K562 (cell line): Measurements from ENCODE around the gene ZCWPW1. TPM values are rescaled to one million over a fixed set of nuclear protein-coding genes. Genes with fewer than 3 reads are reported as not detected.

Experiments
- EGR1 ChIP-seq: fragments of 450-650 bp; conservative IDR thresholded peaks from 2 replicates; pipeline ENCODE4 v1.6.1; 2017; ENCODE audit warnings: mild to moderate bottlenecking
- ELF4 ChIP-seq: fragments of 450-650 bp; formaldehyde crosslinking; IDR thresholded peaks from 2 replicates; pipeline ENCODE4 v1.4.0; 2022; ENCODE audit warnings: missing genetic modification characterization
- EWSR1 ChIP-seq: fragments of 450-650 bp; IDR thresholded peaks from 2 replicates; pipeline ENCODE4 v1.6.1; 2018; ENCODE audit warnings: borderline replicate concordance, mild to moderate bottlenecking, low read depth, moderate library complexity; ENCODE audit not compliant: partially characterized antibody
- GATAD2A ChIP-seq: fragments of 450-650 bp; IDR thresholded peaks from 2 replicates; pipeline ENCODE4 v1.6.1; 2017
- KDM4B ChIP-seq, 2 experiments: fragments of 450-650 bp in 1 of 2; sonication (generic) in 1 of 2; IDR thresholded peaks; 2 replicates each; pipeline ENCODE4 v1.6.1; 2016 to 2017; ENCODE audit warnings: borderline replicate concordance in 2 of 2, antibody characterized with exemption in 1 of 2, low read depth in 1 of 2, mild to moderate bottlenecking in 1 of 2
- KLF1 ChIP-seq: fragments of 450-650 bp; IDR thresholded peaks from 2 replicates; pipeline ENCODE4 v1.6.1; 2016; ENCODE audit warnings: missing genetic modification characterization, missing compliant biosample characterization
- NCOA6 ChIP-seq: fragments of 450-650 bp; IDR thresholded peaks from 2 replicates; pipeline ENCODE4 v1.6.1; 2017; ENCODE audit warnings: mild to moderate bottlenecking
- NEUROD1 ChIP-seq: fragments of 150-350 bp; IDR thresholded peaks from 2 replicates; pipeline ENCODE4 v1.6.1; 2014; ENCODE audit warnings: borderline replicate concordance, low read length, low read depth; ENCODE audit not compliant: partially characterized antibody
- NRF1 ChIP-seq, 2 experiments: fragments of 450-650 bp; IDR thresholded peaks in 1 of 2; conservative IDR thresholded peaks in 1 of 2; 2 replicates each; pipeline ENCODE4 v1.6.1; 2014; ENCODE audit warnings: mild to moderate bottlenecking in 2 of 2
- PML ChIP-seq: IDR thresholded peaks from 2 replicates; pipeline ENCODE4 v1.6.1; 2012; ENCODE audit warnings: low read length, inconsistent platforms
- SMAD4 ChIP-seq: fragments of 250-450 bp; sonication (Bioruptor Pico); conservative IDR thresholded peaks from 2 replicates; pipeline ENCODE4 v1.8.0; 2021; ENCODE audit warnings: inconsistent platforms, mild to moderate bottlenecking, moderate library complexity
- YY1 ChIP-seq, 3 experiments: IDR thresholded peaks; 2 replicates each; pipeline ENCODE4 v1.6.1; 2011; ENCODE audit warnings: low read length in 2 of 3, mild to moderate bottlenecking in 2 of 3, moderate library complexity in 2 of 3, borderline replicate concordance in 1 of 3, control low read depth in 1 of 3, low read depth in 1 of 3; ENCODE audit not compliant: insufficient read depth in 3 of 3, insufficient replicate concordance in 2 of 3, control insufficient read depth in 1 of 3, insufficient read length in 1 of 3; ENCODE audit errors: extremely low read depth in 1 of 3
- ZBTB7A ChIP-seq: IDR thresholded peaks from 2 replicates; pipeline ENCODE4 v1.6.1; 2011; ENCODE audit warnings: low read depth, mild to moderate bottlenecking, low read length, moderate library complexity, borderline replicate concordance; ENCODE audit not compliant: control insufficient read depth
- ZNF274 ChIP-seq: IDR thresholded peaks from 2 replicates; pipeline ENCODE4 v1.6.1; 2011; ENCODE audit warnings: low read depth, mild to moderate bottlenecking, low read length, moderate library complexity, borderline replicate concordance
- polyA plus RNA-seq, 8 experiments: library from polyadenylated mRNA; depleted of rRNA in 4 of 8; stranded (reverse) in 5 of 8; unstranded in 3 of 8; fragments of >200 nt; fragmentation: Nextera tagmentation in 2 of 8; fragmentation: Illumina TruSeq in 1 of 8; extraction: Ambion mirVana in 2 of 8; extraction: Trizol in 1 of 8; gene quantifications; 2 replicates each; pipeline versions ENCODE4 v1.2.1 to v1.2.3, GENCODE V29; 2011 to 2014; ENCODE audit warnings: inconsistent platforms in 1 of 8, missing spikeins in 1 of 8
- total RNA-seq, 7 experiments: library from RNA; depleted of rRNA in 6 of 7; stranded (reverse); fragments of >200 nt in 6 of 7; fragmentation: Illumina TruSeq in 2 of 7; extraction: Trizol in 2 of 7; gene quantifications; 2 replicates each; pipeline versions ENCODE4 v1.2.1 to v1.2.3, GENCODE V29; 2011 to 2021; ENCODE audit warnings: low replicate concordance in 1 of 7
- TF ChIP-seq, protein P1 (sequence below), 3 experiments: fragments of 200-800 bp in 1 of 3; sonication (Bioruptor generic) in 1 of 3; sonication (generic) in 1 of 3; formaldehyde crosslinking in 1 of 3; IDR thresholded peaks; 2 replicates each; pipeline versions ENCODE4 v1.6.1 to v1.8.0; 2016 to 2022; ENCODE audit warnings: mild to moderate bottlenecking in 2 of 3, missing compliant biosample characterization in 2 of 3, missing genetic modification characterization in 2 of 3, missing genetic modification reagents in 1 of 3
- TF ChIP-seq, protein P2 (sequence below): sonication (generic); formaldehyde crosslinking; IDR thresholded peaks from 2 replicates; pipeline ENCODE4 v1.8.1; 2023; ENCODE audit warnings: mild to moderate bottlenecking, missing genetic modification reagents
- TF ChIP-seq, protein P3 (sequence below): fragments of 450-650 bp; IDR thresholded peaks from 2 replicates; pipeline ENCODE4 v1.6.1; 2017; ENCODE audit warnings: mild to moderate bottlenecking, moderate library complexity
- TF ChIP-seq, protein P4 (sequence below): fragments of 450-650 bp; formaldehyde crosslinking; IDR thresholded peaks from 2 replicates; pipeline ENCODE4 v1.4.0; 2020; ENCODE audit warnings: mild to moderate bottlenecking, moderate library complexity

ZCWPW1 gene
- total and polyA plus RNA-seq, 9 of the 15 experiments (the other 6 are each of a cell fraction or from before 2014, with no cell fraction given), result 0.18 to 1.7 (median 1.2) TPM

DNA sequence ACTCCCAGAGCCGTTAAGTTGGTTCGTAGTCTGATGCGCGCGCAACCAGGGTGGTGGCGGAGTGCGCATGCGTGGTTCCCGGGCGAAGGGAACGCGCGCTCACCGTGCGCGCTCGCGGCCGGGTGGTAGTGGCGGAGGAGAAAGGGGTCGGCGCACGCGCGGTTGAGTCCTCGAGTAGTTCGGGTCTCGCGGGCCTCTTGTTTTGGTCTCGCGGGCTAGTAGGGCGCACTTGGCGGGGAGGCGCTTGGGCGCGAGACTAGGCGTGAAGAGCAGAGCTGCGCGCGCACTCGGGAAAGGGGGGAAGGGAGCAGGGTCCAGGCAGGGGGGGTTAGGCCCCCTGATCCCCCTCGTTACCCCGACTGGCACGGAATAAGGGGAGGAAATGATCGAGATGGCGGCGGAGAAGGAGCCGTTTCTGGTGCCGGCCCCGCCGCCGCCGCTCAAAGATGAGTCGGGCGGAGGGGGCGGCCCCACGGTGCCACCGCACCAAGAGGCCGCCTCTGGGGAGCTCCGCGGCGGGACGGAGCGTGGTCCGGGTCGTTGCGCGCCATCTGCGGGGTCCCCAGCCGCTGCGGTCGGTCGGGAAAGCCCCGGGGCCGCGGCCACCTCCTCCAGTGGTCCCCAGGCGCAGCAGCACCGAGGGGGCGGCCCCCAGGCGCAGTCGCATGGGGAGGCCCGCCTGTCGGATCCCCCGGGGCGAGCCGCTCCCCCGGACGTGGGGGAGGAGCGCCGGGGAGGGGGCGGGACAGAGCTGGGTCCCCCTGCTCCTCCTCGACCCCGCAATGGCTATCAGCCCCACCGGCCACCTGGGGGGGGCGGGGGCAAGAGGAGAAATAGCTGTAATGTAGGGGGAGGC lies 1.4 kb upstream of the ZCWPW1 start, which contains the start of gene MEPCE (continued):
- TF ChIP-seq EWSR1 (no peak), ELF4 (0 out of 2 replicates have a peak, but pooled peaks have one; percentile 0), NRF1 (conservative IDR thresholded peaks at IDR 0.05 in 1 of 2, IDR thresholded peaks at IDR 0.05 in 1 of 2) (peak; percentile 94 to 95; a peak in 3 of 4 replicates), SMAD4 (CRISPR knock-in tag) (peak; percentile 46), NEUROD1 (peak; percentile 23), PML (no peak), ZNF274 (peak; percentile 37; the same call in 1 of the 2 replicates), ZBTB7A (peak; percentile 97), YY1 (IDR thresholded peaks at IDR 0.05; ENCODE audit: borderline replicate concordance in 1 of 3, control insufficient read depth in 1 of 3, extremely low read depth in 1 of 3, insufficient read depth in 3 of 3, insufficient read length in 1 of 3, insufficient replicate concordance in 2 of 3, low read depth in 1 of 3, low read length in 2 of 3) (peak in 2 of 3 experiments; percentile 34 to 40), KLF1 (tag) (peak; percentile 64; the same call in 1 of the 2 replicates), NCOA6 (peak; percentile 59), EGR1 (peak; percentile 92), GATAD2A (peak; percentile 29; the same call in 1 of the 2 replicates), KDM4B (IDR thresholded peaks at IDR 0.05; ENCODE audit: borderline replicate concordance in 2 of 2, low read depth in 1 of 2) (no peak; a peak in 1 of 4 replicates)
- TF ChIP-seq, protein P1, sequence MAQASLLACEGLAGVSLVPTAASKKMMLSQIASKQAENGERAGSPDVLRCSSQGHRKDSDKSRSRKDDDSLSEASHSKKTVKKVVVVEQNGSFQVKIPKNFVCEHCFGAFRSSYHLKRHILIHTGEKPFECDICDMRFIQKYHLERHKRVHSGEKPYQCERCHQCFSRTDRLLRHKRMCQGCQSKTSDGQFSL (CRISPR knock-in tag; IDR thresholded peaks at IDR 0.05), result peak; percentile 65; the same call in 1 of the 2 replicates
- TF ChIP-seq, protein P1 (tag; IDR thresholded peaks at IDR 0.05), result peak in 1 of 2 experiments; percentile 87; a peak in 2 of 4 replicates
- TF ChIP-seq, protein P2, sequence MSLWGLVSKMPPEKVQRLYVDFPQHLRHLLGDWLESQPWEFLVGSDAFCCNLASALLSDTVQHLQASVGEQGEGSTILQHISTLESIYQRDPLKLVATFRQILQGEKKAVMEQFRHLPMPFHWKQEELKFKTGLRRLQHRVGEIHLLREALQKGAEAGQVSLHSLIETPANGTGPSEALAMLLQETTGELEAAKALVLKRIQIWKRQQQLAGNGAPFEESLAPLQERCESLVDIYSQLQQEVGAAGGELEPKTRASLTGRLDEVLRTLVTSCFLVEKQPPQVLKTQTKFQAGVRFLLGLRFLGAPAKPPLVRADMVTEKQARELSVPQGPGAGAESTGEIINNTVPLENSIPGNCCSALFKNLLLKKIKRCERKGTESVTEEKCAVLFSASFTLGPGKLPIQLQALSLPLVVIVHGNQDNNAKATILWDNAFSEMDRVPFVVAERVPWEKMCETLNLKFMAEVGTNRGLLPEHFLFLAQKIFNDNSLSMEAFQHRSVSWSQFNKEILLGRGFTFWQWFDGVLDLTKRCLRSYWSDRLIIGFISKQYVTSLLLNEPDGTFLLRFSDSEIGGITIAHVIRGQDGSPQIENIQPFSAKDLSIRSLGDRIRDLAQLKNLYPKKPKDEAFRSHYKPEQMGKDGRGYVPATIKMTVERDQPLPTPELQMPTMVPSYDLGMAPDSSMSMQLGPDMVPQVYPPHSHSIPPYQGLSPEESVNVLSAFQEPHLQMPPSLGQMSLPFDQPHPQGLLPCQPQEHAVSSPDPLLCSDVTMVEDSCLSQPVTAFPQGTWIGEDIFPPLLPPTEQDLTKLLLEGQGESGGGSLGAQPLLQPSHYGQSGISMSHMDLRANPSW, result peak; percentile 72; the same call in 1 of the 2 replicates
- TF ChIP-seq, protein P3, sequence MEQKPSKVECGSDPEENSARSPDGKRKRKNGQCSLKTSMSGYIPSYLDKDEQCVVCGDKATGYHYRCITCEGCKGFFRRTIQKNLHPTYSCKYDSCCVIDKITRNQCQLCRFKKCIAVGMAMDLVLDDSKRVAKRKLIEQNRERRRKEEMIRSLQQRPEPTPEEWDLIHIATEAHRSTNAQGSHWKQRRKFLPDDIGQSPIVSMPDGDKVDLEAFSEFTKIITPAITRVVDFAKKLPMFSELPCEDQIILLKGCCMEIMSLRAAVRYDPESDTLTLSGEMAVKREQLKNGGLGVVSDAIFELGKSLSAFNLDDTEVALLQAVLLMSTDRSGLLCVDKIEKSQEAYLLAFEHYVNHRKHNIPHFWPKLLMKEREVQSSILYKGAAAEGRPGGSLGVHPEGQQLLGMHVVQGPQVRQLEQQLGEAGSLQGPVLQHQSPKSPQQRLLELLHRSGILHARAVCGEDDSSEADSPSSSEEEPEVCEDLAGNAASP, result no peak
- TF ChIP-seq, protein P4, sequence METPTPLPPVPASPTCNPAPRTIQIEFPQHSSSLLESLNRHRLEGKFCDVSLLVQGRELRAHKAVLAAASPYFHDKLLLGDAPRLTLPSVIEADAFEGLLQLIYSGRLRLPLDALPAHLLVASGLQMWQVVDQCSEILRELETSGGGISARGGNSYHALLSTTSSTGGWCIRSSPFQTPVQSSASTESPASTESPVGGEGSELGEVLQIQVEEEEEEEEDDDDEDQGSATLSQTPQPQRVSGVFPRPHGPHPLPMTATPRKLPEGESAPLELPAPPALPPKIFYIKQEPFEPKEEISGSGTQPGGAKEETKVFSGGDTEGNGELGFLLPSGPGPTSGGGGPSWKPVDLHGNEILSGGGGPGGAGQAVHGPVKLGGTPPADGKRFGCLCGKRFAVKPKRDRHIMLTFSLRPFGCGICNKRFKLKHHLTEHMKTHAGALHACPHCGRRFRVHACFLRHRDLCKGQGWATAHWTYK, result peak; percentile 67; the same call in 1 of the 2 replicates
